HepG2 (cell line): ENCODE results near the gene SLC25A25. TPM values are rescaled to one million over a fixed set of nuclear protein-coding genes. Genes with fewer than 3 reads are reported as not detected.
"Not testable (repeated sequence)": the region's sequence is repeated elsewhere in the genome, so short reads cannot be mapped to it uniquely, and the experiment has no call there.

ENCODE experiments used
- ATAC-seq: fragments of 200-7000 bp; cut with Tn5 transposase; 3 replicates; pipeline ENCODE4 v1.9.1; 2020; ENCODE audit warnings: mild to moderate bottlenecking, moderate library complexity
- BruUV-seq: library from RNA; stranded (reverse); fragments of 400-500 nt; replicated peaks from 2 replicates; lab custom pipeline; 2021; lab: Mats Ljungman, UMichigan
- CTCF ChIA-PET: fragments of 300-600 bp; formaldehyde crosslinking; extraction: SDS; loops from one replicate; lab custom pipeline; 2021; ENCODE audit warnings: low total read pairs, inconsistent platforms, low intra/inter-chr PET ratio; lab: Yijun Ruan, JAX
- POLR2A ChIA-PET: fragments of 350-600 bp; sonication (Branson Sonifier 250); formaldehyde crosslinking; loops from one replicate; lab custom pipeline; 2020; ENCODE audit warnings: antibody characterized with exemption, inconsistent platforms; lab: Yijun Ruan, JAX
- DNase-seq: peaks from one replicate; pipeline ENCODE4 v3.0.0-alpha.2; 2015; ENCODE audit warnings: low spot score
- FAIRE-seq: peaks from 3 replicates; lab custom pipeline; 2011; peaks lifted over from hg19 to GRCh38; lab: Jason Lieb, UNC
- H2AFZ ChIP-seq: one replicate; pipeline ENCODE4 v1.6.1; 2011; ENCODE audit warnings: low read length, inconsistent platforms
- H3K27ac ChIP-seq: fragments of 300-600 bp; 3 replicates; pipeline ENCODE4 v1.8.0; 2011; ENCODE audit warnings: mixed run types, mild to moderate bottlenecking, mixed read lengths, low read length, inconsistent platforms; ENCODE audit not compliant: insufficient read depth; ENCODE audit errors: extremely low read length
- H3K27me3 ChIP-seq, 2 experiments: fragments of 200-600 bp in 1 of 2; 2 replicates in 1 of 2; 3 replicates in 1 of 2; pipeline versions ENCODE4 v1.6.0 to v1.8.0; 2011; ENCODE audit warnings: low read length in 2 of 2, mild to moderate bottlenecking in 2 of 2, moderate library complexity in 2 of 2, inconsistent platforms in 1 of 2; ENCODE audit not compliant: insufficient read depth in 2 of 2, control insufficient read depth in 1 of 2
- H3K36me3 ChIP-seq, 2 experiments: fragments of 200-600 bp in 1 of 2; replicated peaks in 1 of 2; 2 replicates in 1 of 2; 3 replicates in 1 of 2; pipeline versions ENCODE4 v1.5.1 to v1.8.0; 2011; ENCODE audit warnings: low read length in 2 of 2, inconsistent platforms in 1 of 2; ENCODE audit not compliant: insufficient read depth in 2 of 2, control insufficient read depth in 1 of 2
- H3K4me1 ChIP-seq: 2 replicates; pipeline ENCODE4 v1.5.1; 2012; ENCODE audit warnings: low read length, inconsistent platforms; ENCODE audit not compliant: insufficient read depth
- H3K4me2 ChIP-seq: 2 replicates; pipeline ENCODE4 v1.6.0; 2011; ENCODE audit warnings: low read depth, low read length, inconsistent platforms
- H3K4me3 ChIP-seq, 3 experiments: fragments of 200-600 bp in 1 of 3; sonication (generic), shearing (Covaris generic) in 1 of 3; replicated peaks in 1 of 3; 2 replicates each; pipeline ENCODE4 v1.5.1; 2011 to 2016; ENCODE audit warnings: low read length in 3 of 3, inconsistent platforms in 2 of 3, low read depth in 2 of 3, mild to moderate bottlenecking in 2 of 3, control low read depth in 1 of 3, mixed read lengths in 1 of 3; ENCODE audit not compliant: insufficient read depth in 1 of 3
- H3K79me2 ChIP-seq: one replicate; pipeline ENCODE4 v1.6.1; 2011; ENCODE audit warnings: low read length, inconsistent platforms; ENCODE audit not compliant: insufficient read depth
- H3K9ac ChIP-seq: 2 replicates; pipeline ENCODE4 v1.6.0; 2011; ENCODE audit warnings: mild to moderate bottlenecking, low read depth, low read length, inconsistent platforms; ENCODE audit not compliant: insufficient read depth
- H3K9me3 ChIP-seq: 2 replicates; pipeline ENCODE4 v1.5.1; 2012; ENCODE audit warnings: mild to moderate bottlenecking, low read length
- H4K20me1 ChIP-seq: 2 replicates; pipeline ENCODE4 v1.6.0; 2011; ENCODE audit warnings: inconsistent platforms, mild to moderate bottlenecking, low read length, moderate library complexity; ENCODE audit not compliant: insufficient read depth
- MIER3 ChIP-seq: IDR thresholded peaks from 2 replicates; pipeline ENCODE4 v1.6.1; 2016; ENCODE audit warnings: missing compliant biosample characterization, borderline replicate concordance
- SRSF1 ChIP-seq: fragments of 200-400 bp; formaldehyde crosslinking; optimal IDR thresholded peaks from 2 replicates; pipeline ENCODE3; 2017; ENCODE audit warnings: mild to moderate bottlenecking, low read depth, low read length, moderate library complexity
- WGBS: methylation state at CpG from one replicate; pipeline ENCODE4 v1.1.6; 2017; ENCODE audit warnings: low lambda C conversion rate; 5-methylcytosine and 5-hydroxymethylcytosine counted together
- in situ Hi-C: cut with HindIII; loops from 2 replicates; pipeline ENCODE4 v1.10.0; 2017; ENCODE audit warnings: low pct_unique_long_range_greater_than_20kb; ENCODE audit not compliant: extremely low pct_ligation_motif_present
- intact Hi-C: fragments of 100-400 bp; cut with micrococcal nuclease; formaldehyde crosslinking; loops from one replicate; pipeline ENCODE4 v1.10.0; 2022; ENCODE audit not compliant: unreplicated experiment
- polyA plus RNA-seq, 8 experiments: library from polyadenylated mRNA; depleted of rRNA in 3 of 8; stranded (reverse) in 7 of 8; unstranded in 1 of 8; fragments of >200 nt; fragmentation: Illumina TruSeq in 4 of 8; extraction: Trizol in 4 of 8; gene quantifications; 2 replicates each; pipeline versions ENCODE4 v1.2.1 to v1.2.3, GENCODE V29; 2011 to 2016; ENCODE audit warnings: low read depth in 4 of 8, missing spikeins in 1 of 8, mixed read lengths in 1 of 8; ENCODE audit not compliant: insufficient read depth in 1 of 8
- total RNA-seq, 5 experiments: library from RNA; depleted of rRNA; stranded (reverse); fragments of >200 nt; fragmentation: Illumina TruSeq; extraction: Trizol; gene quantifications; 2 replicates each; pipeline ENCODE4 v1.2.3, GENCODE V29; 2016; ENCODE audit warnings: low read depth in 1 of 5
- TF ChIP-seq, protein P1 (sequence below): sonication (generic); formaldehyde crosslinking; IDR thresholded peaks from 2 replicates; pipeline ENCODE4 v1.4.0; 2020; ENCODE audit warnings: missing genetic modification reagents
- TF ChIP-seq, protein P2 (sequence below): sonication (generic); formaldehyde crosslinking; IDR thresholded peaks from 2 replicates; pipeline ENCODE4 v1.4.0; 2020; ENCODE audit warnings: missing genetic modification reagents

Gene SLC25A25
- total and polyA plus RNA-seq, 2 of the 13 experiments (the other 11 are each of a cell fraction or from before 2014, with no cell fraction given), result 10.5 to 24.8 TPM

DNA sequence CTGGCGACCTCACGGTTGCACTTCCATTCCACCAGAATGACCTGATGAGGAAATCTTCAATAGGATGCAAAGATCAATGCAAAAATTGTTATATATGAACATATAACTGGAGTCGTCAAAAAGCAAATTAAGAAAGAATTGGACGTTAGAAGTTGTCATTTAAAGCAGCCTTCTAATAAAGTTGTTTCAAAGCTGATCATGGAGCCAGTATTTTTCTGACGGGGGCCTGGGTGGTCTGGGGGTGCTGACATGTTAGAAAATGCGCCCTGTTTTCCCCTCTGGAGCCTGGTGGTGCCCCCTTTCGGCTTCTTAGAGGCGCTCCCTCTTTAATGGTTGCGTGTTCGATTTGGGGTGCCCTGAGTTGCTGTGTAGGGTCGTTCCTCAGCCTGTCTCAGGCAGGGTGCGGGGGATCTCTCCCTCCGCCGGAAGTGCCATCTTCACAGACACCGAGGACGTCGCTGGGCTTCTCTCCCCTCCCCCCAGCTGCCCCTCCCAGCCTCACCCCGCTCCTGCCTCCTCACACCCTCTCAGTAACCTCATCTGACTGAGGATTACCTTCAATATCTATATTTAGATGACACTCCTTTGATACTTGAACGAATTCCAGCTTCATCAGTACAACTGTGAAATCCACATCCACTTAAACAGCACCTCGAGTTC lies 41.1 kb downstream of the SLC25A25 start (continued):
- no peak for TF ChIP-seq MIER3 (CRISPR knock-in tag)
- no peak for TF ChIP-seq SRSF1
- TF ChIP-seq, protein P1, sequence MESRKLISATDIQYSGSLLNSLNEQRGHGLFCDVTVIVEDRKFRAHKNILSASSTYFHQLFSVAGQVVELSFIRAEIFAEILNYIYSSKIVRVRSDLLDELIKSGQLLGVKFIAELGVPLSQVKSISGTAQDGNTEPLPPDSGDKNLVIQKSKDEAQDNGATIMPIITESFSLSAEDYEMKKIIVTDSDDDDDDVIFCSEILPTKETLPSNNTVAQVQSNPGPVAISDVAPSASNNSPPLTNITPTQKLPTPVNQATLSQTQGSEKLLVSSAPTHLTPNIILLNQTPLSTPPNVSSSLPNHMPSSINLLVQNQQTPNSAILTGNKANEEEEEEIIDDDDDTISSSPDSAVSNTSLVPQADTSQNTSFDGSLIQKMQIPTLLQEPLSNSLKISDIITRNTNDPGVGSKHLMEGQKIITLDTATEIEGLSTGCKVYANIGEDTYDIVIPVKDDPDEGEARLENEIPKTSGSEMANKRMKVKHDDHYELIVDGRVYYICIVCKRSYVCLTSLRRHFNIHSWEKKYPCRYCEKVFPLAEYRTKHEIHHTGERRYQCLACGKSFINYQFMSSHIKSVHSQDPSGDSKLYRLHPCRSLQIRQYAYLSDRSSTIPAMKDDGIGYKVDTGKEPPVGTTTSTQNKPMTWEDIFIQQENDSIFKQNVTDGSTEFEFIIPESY (CRISPR knock-in tag), result peak; percentile 37; the same call in 1 of the 2 replicates
- TF ChIP-seq, protein P2, sequence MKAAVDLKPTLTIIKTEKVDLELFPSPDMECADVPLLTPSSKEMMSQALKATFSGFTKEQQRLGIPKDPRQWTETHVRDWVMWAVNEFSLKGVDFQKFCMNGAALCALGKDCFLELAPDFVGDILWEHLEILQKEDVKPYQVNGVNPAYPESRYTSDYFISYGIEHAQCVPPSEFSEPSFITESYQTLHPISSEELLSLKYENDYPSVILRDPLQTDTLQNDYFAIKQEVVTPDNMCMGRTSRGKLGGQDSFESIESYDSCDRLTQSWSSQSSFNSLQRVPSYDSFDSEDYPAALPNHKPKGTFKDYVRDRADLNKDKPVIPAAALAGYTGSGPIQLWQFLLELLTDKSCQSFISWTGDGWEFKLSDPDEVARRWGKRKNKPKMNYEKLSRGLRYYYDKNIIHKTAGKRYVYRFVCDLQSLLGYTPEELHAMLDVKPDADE, result no peak

DNA sequence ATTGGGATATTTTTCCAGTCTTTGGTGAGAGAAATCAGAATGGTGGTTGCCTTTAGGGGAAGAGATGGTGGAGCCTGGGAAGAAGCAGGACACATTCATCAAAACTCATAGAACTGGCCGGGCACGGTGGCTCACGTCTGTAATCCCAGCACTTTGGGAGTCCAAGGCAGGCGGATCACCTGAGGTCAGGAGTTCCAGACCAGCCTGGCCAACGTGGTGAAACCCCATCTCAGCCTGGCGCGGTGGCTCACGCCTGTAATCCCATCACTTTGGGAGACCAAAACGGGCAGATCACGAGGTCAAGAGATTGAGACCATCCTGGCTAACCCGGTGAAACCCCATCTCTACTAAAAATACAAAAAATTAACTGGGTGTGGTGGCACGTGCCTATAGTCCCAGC lies 43.7 kb downstream of the SLC25A25 start:
- H3K4me2 ChIP-seq, H4K20me1 ChIP-seq, FAIRE-seq, CTCF ChIA-PET, H3K4me3 ChIP-seq, H3K9me3 ChIP-seq, BruUV-seq, H3K79me2 ChIP-seq, H3K27me3 ChIP-seq, POLR2A ChIA-PET, H3K9ac ChIP-seq, H2AFZ ChIP-seq, H3K27ac ChIP-seq, DNase-seq, in situ Hi-C loops, ATAC-seq: not testable (repeated sequence)
- intact Hi-C loops, result loop anchor here (10.0 kb wide), 1 partner anchor 167 kb away; no protein-coding TSS in a partner anchor
- H3K4me1 ChIP-seq, result peaks cover 80% of the 10 kb centered on the region
- WGBS, result 88% methylated on average over 12 of the region's 12 CpGs
- peaks cover 7 to 20% of the 10 kb centered on the region in 2 experiments for H3K36me3 ChIP-seq
